Hypothalamus (tissue), 51 donors: Measurements from ENCODE around the gene NFIL3.
A peak's percentile ranks its signal among the peaks of the same experiment; 100 is the strongest.

ENCODE experiments used
- DNase-seq, 51 donors: peaks; one replicate each; lab custom pipeline; 2025; lab: John Stamatoyannopoulos, UW

NFIL3 gene

DNA sequence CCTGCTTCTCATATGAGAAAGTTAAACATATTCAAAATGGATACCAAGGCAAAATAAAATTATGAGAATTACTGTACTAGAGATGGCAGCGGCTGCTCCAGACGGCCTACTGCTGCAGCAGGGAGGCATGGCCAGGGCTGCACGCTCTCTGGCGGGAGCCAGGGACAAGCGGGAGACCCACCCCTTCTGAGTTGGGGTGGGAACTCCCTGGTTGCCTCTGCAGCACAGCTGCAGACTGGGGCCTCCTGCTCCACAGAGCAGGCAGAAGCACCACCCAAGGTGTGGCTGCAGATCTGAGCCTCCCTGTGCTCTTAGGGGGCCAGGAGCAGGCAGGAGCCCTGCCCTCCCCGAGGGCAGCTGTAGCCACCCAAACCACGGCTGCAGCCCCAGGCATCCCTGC is 59.6 kb downstream of the NFIL3 start:
- no peak for DNase-seq

DNA sequence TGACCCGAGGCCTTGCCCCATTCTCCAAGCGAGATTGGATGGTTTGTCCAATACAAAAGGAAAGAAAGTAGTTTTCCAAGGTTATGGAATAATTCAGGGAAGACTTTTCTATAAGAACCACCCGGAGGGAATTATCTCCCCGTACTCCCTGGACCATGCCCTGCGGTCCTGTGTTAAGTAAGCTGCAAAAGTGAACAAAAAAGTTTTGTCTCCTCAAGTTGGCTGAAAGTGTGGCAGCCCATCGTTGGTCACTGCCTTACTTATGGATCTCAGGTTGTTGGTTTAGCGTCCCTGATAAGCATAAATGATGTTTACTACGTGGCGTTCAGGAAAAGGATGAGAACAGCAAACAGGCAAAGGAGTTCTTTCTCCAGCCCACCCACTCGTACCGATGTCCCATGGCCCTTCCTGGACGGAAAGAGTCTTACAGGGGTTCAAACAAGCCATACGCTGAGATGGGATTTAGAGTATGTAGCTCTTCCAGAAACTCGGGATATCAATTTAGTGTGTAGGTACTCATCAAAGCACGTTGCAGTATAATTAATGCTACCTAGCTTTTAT is 61.5 kb downstream of the NFIL3 start:
- DNase-seq = no peak

DNA sequence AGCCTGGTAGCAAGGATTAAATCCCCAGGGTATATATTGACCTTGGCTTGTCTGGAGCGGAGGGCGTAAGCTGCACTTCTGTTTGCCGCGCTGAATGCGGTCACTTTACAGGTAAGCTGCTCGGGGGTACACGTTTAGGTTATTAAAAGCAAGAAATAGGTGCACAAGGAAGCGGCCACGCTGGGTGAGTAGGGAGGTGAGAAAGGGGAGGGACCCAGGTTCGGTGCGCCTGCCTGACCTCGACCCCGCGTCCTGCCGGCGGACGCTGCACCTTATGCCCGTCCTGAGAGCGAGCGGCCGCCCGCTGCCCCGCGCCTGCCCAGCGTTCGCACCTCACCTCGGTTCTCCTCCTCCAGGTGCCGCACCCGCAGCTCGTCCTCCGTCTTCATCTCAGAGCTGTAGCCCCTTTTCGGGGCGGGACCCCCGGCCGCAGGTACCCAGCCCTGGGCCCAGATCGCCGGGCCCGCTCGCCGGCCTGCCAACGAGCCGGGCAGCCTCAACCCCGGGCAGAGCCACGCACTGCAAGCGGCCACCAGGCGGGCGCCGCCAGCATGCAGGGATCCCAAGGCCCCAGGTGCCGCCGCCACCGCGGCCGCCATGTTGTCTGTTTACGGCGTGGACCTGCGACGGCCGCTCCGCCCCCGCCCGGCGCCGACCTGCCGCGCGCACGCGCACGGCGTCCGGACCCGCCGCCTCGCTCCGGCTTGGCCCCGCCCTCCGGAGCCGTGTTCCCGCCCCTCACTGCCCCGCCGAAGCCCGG is 62.2 kb downstream of the NFIL3 start, which contains the start of gene AUH:
AUH (minus strand) TSS at position 628 of the 760 bp plus-strand sequence; CDS start at position 599, 29 bp downstream.
- peak; percentile 23 to 92 (median 74) for DNase-seq

DNA sequence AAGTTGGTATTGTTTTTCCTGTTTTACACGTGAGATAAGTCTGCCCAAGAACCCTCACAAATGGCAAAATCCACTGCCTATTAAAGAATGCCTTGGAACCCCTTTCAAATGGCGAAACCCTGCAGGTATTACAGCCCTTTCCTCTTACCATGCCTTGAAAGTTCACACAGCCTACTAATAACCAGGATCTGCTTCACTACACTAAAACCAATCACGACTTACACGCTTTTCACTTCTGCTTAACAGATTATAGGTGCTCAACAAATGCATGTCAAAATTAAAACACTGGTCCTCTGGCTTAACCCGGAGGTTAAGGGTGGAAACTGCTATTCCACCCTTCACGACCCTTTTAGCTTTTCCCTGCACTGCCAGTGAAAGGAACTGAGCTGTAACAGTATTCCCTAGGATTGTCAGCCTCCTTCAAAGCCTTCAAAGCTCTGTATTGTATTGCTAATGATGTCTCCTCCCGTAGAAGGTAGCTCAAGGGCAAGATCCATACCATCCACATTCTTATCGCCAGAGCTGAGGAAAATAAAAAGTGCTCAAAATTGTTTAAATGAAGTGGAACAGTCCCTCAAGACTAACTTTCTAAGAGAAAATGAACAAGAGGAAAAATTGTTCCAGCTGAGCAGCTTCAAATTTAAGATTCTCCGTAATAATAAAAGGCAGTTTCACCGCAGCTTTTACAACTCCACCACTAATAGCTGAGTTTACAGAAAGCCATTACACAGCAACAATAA is 62.9 kb downstream of the NFIL3 start:
- DNase-seq = peak in 3 of 51 donors; percentile 2 to 46 (median 10)

DNA sequence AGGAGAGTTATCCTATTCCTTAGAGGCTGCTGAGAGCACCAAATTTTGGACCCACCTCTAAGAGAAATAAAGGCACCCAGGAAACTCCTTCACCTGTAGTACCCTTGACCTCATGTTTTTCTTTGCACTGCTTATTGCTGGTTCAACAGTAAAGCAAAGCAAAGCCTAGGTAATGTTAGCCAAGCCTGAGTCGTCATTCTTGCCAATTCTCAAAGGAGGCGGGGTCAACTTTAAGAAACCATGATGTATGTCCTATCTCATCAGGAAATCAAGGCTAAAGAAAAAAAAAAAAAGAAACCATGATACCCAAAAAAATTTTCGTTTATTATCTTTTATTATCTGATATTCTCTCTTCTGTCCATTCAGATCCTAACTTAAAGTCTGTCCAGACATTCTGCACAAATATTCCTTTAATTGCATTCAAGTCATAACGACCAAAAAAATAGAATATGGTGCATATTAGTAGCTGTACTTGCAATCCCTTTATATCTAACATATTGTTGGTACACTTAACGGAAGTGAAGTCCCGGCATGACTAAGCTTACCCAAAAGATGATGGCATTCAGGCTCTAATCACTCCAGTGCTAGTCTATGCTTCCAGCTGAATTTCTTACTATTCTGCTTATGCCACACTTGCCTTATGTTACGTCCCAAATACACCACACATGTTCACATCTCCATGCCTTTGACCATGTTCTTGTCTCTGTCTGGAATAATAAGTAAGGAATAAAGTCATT is 63.7 kb downstream of the NFIL3 start:
- DNase-seq = no peak

DNA sequence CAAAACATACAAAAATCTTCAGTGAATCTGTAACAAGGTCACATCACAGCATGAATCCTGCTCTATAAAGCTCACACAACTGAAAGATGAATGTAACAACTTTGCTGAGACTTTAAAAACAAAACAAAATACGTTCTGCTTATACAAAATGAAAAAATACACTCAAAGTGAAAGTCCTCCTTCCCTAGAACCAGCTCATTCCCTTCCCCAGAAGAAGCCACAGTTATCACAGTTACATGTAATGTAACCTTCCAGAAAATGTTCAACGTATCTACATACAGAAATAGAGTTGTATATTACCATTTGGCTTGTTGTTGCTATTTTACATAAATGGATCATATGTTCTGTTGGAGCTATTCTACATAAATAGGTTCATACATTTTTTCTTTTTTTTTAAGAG is 64.5 kb downstream of the NFIL3 start:
- no peak for DNase-seq
